A549 treated with DMSO at 1 μM for 4 hours (cell line): ENCODE measurements around the gene SPECC1. TPM values are rescaled to one million over a fixed set of nuclear protein-coding genes. Genes with fewer than 3 reads are reported as not detected.

Experiments used
- total RNA-seq: library from RNA; stranded (reverse); fragments of 200-300 nt; extraction: Qiagen RNA extraction; gene quantifications from 5 replicates; pipeline ENCODE4 v1.2.3, GENCODE V29; 2022; ENCODE audit warnings: low read depth

The SPECC1 gene, protein sequence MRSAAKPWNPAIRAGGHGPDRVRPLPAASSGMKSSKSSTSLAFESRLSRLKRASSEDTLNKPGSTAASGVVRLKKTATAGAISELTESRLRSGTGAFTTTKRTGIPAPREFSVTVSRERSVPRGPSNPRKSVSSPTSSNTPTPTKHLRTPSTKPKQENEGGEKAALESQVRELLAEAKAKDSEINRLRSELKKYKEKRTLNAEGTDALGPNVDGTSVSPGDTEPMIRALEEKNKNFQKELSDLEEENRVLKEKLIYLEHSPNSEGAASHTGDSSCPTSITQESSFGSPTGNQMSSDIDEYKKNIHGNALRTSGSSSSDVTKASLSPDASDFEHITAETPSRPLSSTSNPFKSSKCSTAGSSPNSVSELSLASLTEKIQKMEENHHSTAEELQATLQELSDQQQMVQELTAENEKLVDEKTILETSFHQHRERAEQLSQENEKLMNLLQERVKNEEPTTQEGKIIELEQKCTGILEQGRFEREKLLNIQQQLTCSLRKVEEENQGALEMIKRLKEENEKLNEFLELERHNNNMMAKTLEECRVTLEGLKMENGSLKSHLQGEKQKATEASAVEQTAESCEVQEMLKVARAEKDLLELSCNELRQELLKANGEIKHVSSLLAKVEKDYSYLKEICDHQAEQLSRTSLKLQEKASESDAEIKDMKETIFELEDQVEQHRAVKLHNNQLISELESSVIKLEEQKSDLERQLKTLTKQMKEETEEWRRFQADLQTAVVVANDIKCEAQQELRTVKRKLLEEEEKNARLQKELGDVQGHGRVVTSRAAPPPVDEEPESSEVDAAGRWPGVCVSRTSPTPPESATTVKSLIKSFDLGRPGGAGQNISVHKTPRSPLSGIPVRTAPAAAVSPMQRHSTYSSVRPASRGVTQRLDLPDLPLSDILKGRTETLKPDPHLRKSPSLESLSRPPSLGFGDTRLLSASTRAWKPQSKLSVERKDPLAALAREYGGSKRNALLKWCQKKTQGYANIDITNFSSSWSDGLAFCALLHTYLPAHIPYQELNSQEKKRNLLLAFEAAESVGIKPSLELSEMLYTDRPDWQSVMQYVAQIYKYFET
- 48.5 to 67.5 TPM (median 53.3 TPM) in 5 replicates for total RNA-seq

DNA sequence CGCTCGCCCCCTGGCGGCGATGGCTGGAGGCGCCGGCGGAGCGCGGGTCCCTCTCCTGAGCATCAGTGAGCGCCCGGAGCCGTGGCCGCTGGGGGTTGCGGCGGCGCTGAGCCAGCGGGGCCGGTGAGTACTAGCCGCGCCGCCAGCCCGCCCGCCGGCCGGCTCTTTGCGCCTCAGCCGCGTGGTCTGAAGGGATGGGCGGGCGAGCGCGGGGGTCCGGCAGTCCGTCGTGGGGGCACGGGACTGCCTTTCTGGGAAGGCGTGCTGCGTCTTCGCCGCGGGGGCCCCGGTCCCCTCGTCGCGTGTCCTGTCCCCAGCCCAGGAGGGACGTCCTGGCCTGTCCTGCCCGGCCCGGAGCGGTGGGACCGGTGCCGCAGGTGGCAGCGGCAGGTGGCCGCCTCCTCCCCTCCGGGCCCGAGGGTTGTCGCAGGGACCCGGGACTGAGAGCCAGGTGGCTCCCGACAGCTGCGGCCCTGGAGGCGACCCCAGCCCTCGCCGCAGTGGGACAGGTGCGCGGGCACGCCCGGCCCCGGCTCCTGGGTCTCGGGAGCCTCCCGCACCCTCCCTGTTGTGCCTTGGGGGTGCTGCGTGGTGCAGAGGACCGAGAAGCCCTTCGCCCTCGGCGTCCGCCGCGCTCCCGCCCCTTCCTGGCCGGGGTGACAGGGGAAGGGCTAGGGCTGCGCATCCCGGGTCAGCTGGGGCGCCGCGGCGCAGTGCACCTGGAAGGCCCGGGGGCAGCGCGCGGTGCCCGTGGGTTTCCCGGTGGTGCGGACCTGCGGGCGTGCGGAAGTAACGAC is at the start of gene SPECC1:
Gene SPECC1 (plus strand): TSS at position 58 of the 797 bp plus-strand sequence. CDS start 87,293 bp downstream, outside the sequence.

DNA sequence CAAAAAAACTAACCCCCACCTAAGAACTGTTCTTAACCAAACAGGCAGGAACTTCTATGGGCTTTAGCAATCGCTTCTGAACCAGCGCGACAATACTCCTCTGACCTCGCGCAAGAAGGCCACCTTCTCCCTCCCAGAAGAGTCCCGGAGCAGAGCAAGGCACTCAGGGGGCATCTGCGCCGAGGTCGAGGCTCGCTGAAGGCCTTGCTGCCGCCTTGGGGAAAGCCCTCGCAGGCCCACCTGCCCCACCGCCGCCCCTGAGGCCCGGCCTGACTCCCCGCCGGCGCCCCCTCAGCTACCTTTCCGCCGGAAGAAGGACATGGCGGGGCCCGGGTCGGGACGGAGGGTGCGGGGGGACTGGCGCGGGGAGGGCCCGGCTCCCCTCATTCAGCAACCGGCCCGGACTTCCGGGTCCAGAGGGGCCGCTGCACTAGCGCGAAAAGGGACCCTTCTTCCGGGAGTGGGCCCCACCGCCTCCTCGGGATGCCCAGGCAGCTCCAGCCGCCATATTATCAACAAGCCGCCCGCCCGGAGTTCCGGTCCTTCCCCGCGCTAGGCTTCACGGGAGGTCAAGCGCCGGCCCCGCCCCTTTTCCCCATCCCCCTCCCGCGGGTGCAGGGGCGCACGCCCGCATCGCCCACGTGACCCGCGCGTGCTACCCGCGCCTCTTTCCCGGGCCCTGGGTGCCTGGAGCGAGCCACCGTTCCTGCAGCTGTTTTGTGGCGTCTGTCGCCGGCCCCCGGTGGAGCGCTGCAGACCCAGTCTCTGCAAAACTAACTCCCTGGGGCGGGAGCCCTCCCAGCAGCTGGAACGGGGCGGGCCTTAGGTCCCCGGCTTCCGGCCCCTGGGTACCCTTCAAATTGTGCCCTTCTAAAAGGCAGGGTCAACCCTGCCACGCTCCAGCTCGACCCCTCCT is 31.6 kb upstream of the SPECC1 start, which contains the start of gene AKAP10:
Gene AKAP10 (minus strand): TSS at position 536 of the 916 bp plus-strand sequence. CDS start 149 bp downstream, at position 387.

Other genes with a start within 250 kb of the SPECC1 start
- 10.1 to 15.8 TPM (median 15.3 TPM) in 5 replicates for gene ULK2, start 141.4 kb upstream of the SPECC1 start, total RNA-seq
- 21.4 to 26.2 TPM (median 22.9 TPM) in 5 replicates for gene AKAP10, start 31.5 kb upstream of the SPECC1 start, total RNA-seq